GM12891 (cell line): ENCODE results near the gene SLC9A1.
A peak's percentile ranks its signal among the peaks of the same experiment; 100 is the strongest.

Experiments
- DNase-seq: peaks from one replicate; pipeline ENCODE4 v3.0.0; 2011; ENCODE audit warnings: low spot score; ENCODE audit not compliant: insufficient read length
- FAIRE-seq: peaks from 2 replicates; lab custom pipeline; 2011; peaks lifted over from hg19 to GRCh38; lab: Jason Lieb, UNC
- PAX5 ChIP-seq: IDR thresholded peaks from 2 replicates; pipeline ENCODE4 v1.6.1; 2011; ENCODE audit warnings: low read length, moderate library complexity, mild to moderate bottlenecking; ENCODE audit not compliant: insufficient read depth, severe bottlenecking
- POLR2A ChIP-seq: IDR thresholded peaks from 2 replicates; pipeline ENCODE4 v1.6.1; 2011; ENCODE audit warnings: low read depth, low read length, control low read depth
- POLR2AphosphoS5 ChIP-seq: IDR thresholded peaks from 2 replicates; pipeline ENCODE4 v1.6.1; 2011; ENCODE audit warnings: low read depth, low read length, control low read depth
- POU2F2 ChIP-seq: IDR thresholded peaks from 2 replicates; pipeline ENCODE4 v1.6.1; 2011; ENCODE audit warnings: low read depth, mild to moderate bottlenecking, control low read depth, low read length, moderate library complexity
- SPI1 ChIP-seq: IDR thresholded peaks from 2 replicates; pipeline ENCODE4 v1.6.1; 2011; ENCODE audit warnings: low read depth, low read length, control low read depth
- TAF1 ChIP-seq: IDR thresholded peaks from 2 replicates; pipeline ENCODE4 v1.6.1; 2011; ENCODE audit warnings: low read depth, low read length, control low read depth

Gene SLC9A1

DNA sequence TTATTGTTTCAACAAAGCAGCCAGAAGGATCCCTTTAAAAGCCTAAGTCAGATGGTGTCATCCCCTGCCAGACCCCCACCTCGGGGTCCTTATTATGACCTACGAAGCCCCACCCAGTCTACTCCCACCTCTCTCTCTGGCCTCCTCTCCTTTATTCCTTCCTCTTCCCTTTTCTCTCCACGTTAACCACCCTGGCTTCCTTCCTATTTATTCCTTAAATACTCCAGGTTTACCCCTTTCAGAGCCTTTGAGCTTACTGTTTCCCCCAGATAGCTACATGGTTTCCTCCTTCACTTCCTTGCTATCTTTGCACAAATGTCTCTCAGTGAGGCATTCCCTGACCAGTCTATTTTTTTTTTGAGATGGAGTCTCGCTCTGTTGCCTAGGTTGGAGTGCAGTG lies 12.0 kb upstream of the SLC9A1 start:
- FAIRE-seq (no peak), DNase-seq (no peak)
- no peak for TF ChIP-seq PAX5
- TF ChIP-seq POLR2A = no peak
- TF ChIP-seq POLR2AphosphoS5 = no peak

DNA sequence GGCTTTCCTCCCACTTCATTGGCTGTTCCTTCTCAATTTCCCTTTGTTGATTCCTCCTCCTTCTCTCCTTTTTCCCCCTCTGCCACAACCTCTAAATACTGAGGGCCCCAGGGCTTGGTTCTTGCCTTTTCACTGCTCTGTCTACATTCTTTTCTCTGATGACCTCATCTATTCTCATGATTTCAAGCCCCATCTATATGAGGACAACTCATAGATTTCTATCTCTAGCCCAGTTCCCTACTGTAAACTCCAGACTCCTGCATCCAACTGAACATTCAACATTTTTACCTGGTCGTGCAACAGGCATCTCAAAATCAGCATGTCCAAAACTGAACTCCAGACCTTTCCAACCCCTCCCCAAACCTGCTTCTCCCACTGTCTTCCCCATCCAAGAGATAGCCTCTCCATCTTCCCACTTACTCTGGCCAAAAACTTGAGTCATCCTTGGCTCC lies 11.5 kb upstream of the SLC9A1 start:
- DNase-seq (no peak), FAIRE-seq (no peak)
- no peak for TF ChIP-seq PAX5
- TF ChIP-seq TAF1 = no peak
- TF ChIP-seq SPI1 = no peak
- TF ChIP-seq POLR2A = no peak
- TF ChIP-seq POU2F2 = no peak
- TF ChIP-seq POLR2AphosphoS5 = no peak

GRCh38 chr1:27163093-27163492 lies 8.2 kb upstream of the SLC9A1 start:
- DNase-seq (no peak), FAIRE-seq (no peak)
- TF ChIP-seq PAX5 (no peak), POLR2A (no peak), SPI1 (no peak), POU2F2 (no peak), POLR2AphosphoS5 (no peak), TAF1 (no peak)

- DNase-seq = no peak
- TF ChIP-seq SPI1 (no peak), PAX5 (no peak), POLR2A (no peak), TAF1 (no peak), POLR2AphosphoS5 (no peak), POU2F2 (no peak)
- no peak for FAIRE-seq
These were observed 7.2 kb upstream of the SLC9A1 start for GRCh38 chr1:27162090-27162489.

- TF ChIP-seq POLR2AphosphoS5 = no peak
- no peak for TF ChIP-seq PAX5
- TF ChIP-seq SPI1 = peak; percentile 77
- no peak for TF ChIP-seq TAF1
- TF ChIP-seq POLR2A = no peak
- TF ChIP-seq POU2F2 = no peak
- FAIRE-seq = peak; percentile 93
- peak; percentile 35 for DNase-seq
These were observed 6.7 kb upstream of the SLC9A1 start for GRCh38 chr1:27161594-27161993.

- no peak for DNase-seq
- FAIRE-seq = no peak
- TF ChIP-seq POLR2AphosphoS5 (no peak), TAF1 (no peak), POU2F2 (no peak), POLR2A (no peak), PAX5 (no peak), SPI1 (no peak)
These were observed 2.3 kb upstream of the SLC9A1 start for GRCh38 chr1:27157194-27157593.

DNA sequence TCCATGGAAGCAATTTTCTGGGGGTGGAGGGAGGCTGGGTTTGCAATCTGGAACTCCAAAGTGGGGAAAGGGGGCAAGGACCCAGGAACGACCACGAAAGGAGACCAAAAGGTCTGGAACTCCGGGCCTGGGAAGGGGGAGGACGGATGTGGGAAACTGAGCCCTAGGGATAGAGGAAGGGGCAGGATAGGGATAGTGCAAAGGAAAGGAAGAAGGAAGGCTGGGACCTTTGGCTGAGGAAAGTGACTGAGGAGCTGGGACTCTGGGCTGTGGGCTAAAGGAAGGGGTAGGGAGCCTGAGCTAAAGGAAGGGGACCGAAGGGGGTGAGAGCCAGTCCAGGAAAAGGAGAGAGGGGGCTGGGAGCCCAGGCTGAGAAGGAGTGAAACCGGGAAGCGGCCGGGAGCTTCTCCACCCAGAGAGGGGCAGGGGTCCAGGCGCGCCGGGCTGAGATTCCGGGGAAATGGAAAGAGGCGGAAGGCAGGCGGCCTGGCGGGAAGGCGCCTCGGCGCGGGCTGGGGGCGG lies 395 bp downstream of the SLC9A1 start:
- FAIRE-seq (no peak), DNase-seq (no peak)
- TF ChIP-seq POU2F2 = no peak
- TF ChIP-seq POLR2AphosphoS5 = no peak
- no peak for TF ChIP-seq PAX5
- TF ChIP-seq SPI1 = no peak
- no peak for TF ChIP-seq TAF1
- TF ChIP-seq POLR2A = no peak

- TF ChIP-seq POLR2A = 0 out of 2 replicates have a peak, but pooled peaks have one; percentile 7
- no peak for TF ChIP-seq POLR2AphosphoS5
- no peak for FAIRE-seq
- DNase-seq = no peak
These were observed 982 bp downstream of the SLC9A1 start for GRCh38 chr1:27153927-27154358.

- DNase-seq (no peak), FAIRE-seq (no peak)
- TF ChIP-seq TAF1 = no peak
- no peak for TF ChIP-seq SPI1
- TF ChIP-seq POLR2A = no peak
- no peak for TF ChIP-seq POU2F2
- no peak for TF ChIP-seq PAX5
- no peak for TF ChIP-seq POLR2AphosphoS5
These were observed 1.4 kb downstream of the SLC9A1 start for GRCh38 chr1:27153549-27153886.
